Right ventricle myocardium inferior (tissue), 1 donor: Measurements from ENCODE around the gene TTC9B. TPM values are rescaled to one million over a fixed set of nuclear protein-coding genes. Genes with fewer than 3 reads are reported as not detected.

Source experiments
- ATAC-seq: fragments of 200-7000 bp; cut with Tn5 transposase; one replicate; pipeline ENCODE4 v1.9.1; 2020; ENCODE audit warnings: mild to moderate bottlenecking, moderate library complexity
- DNase-seq: peaks from one replicate; pipeline ENCODE4 v3.0.0; 2021; ENCODE audit errors: missing footprints
- intact Hi-C: fragments of 100-400 bp; cut with DNase I; formaldehyde crosslinking; loops from one replicate; pipeline ENCODE4 v1.11.0; 2022
- total RNA-seq: library from RNA; stranded (reverse); fragmentation: NEBNext Ultra II Directional; extraction: Animal tissue kit (Norgen Biotek cat#: 25700); gene quantifications from one replicate; pipeline ENCODE4 v1.2.1, GENCODE V29; 2021
- donor health status: DM: no; HTN: yes; CAD: no; lungs with severe emphysema.

TTC9B gene
- total RNA-seq, 1 donor from 2014 or later: not detected

DNA sequence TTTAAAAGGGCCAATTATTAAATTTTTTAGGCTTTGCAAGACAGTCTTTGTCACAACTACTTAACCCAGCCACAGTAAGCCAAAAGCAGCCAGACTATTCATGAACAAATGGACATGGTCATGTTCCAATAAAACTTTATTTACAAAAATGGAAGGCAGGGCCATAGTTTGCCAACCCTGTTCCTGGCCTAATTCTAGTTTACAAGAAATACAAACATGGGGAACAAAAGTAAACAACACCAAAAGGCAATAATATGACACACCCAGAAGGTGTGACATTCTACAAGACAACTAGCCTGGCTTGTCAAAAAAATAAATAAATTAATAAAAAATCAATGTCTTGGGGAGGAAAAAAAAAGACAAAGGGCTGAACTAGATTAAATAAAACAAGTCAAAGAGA is 33.1 kb upstream of the TTC9B start:
- DNase-seq (no peak), ATAC-seq (no peak)
- intact Hi-C loops: no loop called here

DNA sequence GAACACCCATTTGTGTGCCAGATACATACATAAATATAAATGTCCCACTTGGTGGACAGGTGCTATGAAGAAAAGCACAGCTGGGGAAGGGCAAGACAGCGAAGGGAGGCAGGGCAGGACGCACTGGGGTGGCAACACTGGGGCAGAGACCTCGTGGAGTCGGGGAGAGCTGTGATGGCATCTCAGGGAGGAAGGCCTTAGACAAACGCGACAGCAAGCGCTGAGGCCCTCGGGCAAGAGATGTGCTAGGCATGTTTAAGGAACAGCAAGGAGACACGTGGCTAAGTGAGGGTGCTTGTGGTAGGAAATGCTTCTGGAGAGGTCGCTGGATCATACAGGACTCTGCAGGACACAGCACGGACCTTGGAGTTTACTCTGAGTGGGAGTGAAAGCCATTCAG is 31.6 kb upstream of the TTC9B start:
- intact Hi-C loops: no loop called here
- ATAC-seq (no peak), DNase-seq (peak; percentile 11)

DNA sequence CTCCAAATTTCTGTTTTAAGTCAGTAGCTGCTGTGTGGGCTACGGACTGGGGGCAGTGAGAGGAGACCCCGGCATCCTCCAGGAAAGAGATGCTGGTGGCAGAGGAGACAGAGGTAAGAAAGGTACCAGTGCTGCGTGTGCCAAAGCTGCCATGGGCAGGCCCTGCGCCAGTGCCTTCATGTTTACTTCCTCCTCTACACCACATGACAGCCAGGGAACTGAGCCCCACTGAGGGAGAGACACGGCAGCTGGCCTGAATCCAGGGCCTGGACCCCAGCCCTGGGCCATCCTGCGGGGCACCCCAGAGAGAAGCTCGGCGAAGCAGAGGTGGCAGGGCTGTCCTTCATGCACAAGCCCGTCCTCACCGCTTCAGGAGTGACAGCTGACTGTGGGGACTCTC is 31.0 kb upstream of the TTC9B start:
- DNase-seq: peak; percentile 11
- intact Hi-C loops: no loop called here
- no peak for ATAC-seq

DNA sequence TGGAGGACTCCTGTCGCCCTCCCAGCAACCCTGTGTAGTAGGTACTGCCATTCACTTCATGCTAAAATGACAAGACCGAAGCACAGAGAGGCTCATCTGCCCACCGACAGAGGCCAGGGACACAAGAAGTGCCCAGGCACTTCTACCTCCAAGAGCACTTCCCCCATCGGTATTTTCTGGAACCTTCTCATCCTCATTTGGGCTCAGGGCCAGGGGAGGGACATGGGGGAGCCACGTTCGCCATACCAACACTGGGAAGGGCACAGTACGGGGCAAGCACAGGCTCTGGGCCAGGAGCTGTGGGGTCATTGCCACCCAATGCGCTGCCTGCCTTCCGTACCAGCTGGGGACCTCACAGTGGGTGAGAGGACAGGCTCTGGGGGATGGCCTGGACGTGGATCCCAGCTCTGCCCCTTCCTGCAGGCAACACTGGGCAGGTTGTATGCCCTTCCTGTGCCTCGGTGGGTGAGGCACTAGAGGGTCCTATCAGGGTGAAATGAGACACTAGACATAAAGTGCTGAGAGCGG is 29.6 kb upstream of the TTC9B start:
- intact Hi-C loops: no loop called here
- ATAC-seq: no peak
- DNase-seq: peak; percentile 45

GRCh38 chr19:40247178-40247577 is 29.0 kb upstream of the TTC9B start:
- ATAC-seq: no peak
- no peak for DNase-seq
- intact Hi-C loops: no loop called here

GRCh38 chr19:40246292-40247073 is 28.3 kb upstream of the TTC9B start:
- intact Hi-C loops: no loop called here
- ATAC-seq (no peak), DNase-seq (peak; percentile 65)

- DNase-seq (peak; percentile 40), ATAC-seq (no peak)
- intact Hi-C loops: no loop called here
These were observed 27.4 kb upstream of the TTC9B start for GRCh38 chr19:40245506-40246128.

- no peak for ATAC-seq
- intact Hi-C loops: no loop called here
- peak; percentile 2 for DNase-seq
These were observed 26.6 kb upstream of the TTC9B start for GRCh38 chr19:40244579-40245317.

DNA sequence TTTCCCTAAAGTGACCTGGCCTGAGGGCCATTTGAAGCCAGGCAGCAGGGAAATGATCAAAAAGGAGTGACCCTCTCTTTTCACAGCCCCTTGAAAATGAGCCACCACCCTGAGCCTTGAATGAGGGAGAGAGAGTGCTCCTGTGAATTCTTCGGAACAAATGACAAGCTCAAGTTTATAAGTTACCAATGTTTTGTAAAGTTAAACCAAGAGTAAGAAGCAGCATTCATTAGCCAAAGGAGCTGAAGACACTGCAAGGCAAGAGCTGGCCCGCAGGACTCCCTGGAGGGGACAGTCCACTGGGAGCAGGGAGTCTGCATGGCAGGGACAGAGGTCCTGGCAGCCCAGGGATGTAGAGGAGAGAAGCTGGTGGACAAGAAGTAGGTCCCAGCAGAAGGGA is 25.0 kb upstream of the TTC9B start:
- intact Hi-C loops: loop anchor here (2.0 kb wide), 1 partner anchor 42 kb away; the partner anchor contains the start of gene AKT2
- ATAC-seq (no peak), DNase-seq (peak; percentile 45)

- ATAC-seq (no peak), DNase-seq (peak; percentile 23)
- intact Hi-C loops: loop anchor here (2.0 kb wide), 1 partner anchor 42 kb away; the partner anchor contains the start of gene AKT2
These were observed 24.3 kb upstream of the TTC9B start for GRCh38 chr19:40242480-40242879.

DNA sequence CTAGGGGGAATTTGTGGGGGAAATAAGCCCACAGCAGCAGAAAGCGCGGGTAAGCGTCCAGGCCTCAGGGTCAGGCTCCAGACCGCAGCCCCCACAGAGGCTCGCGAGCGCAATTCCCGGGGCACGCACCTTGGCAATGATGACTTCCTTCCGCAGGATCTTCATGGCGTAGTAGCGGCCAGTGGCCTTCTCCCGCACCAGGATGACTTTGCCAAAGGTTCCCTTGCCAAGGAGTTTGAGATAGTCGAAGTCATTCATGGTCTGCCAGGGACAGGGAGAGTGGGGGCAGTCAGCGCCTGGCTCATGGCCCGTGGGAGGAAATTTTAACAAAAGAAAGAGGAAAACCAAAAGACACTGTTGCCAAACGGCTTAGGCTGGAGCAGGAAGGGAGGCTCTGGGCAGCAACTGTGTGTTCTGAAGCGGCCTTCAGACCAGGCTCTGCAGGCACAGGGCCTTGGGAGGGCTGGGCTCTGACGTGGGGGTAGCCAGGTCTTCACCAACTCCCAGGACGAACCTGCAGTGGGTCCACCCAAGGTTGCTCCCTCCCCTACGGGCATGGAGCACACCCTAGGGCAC is 23.7 kb upstream of the TTC9B start:
- ATAC-seq (peak; percentile 94), DNase-seq (peak; percentile 75)
- intact Hi-C loops: loop anchor here (2.0 kb wide), 1 partner anchor 43 kb away; the partner anchor contains the start of gene AKT2

DNA sequence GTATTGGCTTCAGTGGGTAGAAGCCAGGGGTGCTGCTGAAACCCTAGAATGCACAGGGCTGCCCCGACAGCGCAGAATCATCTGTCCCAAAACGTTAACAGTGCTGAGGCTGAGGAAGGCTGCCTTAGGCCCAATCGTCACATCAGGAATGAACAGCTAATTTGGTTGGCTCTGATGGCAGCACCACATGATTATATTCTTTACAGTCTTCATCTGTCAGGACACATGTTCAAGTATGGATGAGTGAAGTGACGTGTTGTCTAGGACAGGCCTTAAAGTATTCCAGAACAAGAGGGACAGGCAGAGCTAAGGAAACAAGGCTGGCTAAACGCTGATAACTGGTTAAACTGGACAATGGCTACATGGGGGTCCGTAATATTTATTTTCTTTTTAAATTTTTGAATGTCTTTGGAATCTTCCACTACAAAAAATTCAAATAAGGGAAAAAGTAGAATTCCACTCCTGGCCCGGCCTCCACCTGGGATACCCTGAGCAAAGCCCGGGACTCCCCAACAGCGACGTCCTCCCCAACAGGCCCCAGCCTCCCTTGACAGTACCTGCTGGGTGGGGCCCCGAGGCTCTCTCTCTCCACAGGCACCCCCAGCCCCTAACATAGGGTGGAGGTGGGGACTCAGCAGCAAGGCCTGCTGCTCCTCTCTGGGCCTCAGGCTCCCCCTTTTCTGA is 23.1 kb upstream of the TTC9B start:
- ATAC-seq (no peak), DNase-seq (peak; percentile 15)
- intact Hi-C loops: no loop called here

DNA sequence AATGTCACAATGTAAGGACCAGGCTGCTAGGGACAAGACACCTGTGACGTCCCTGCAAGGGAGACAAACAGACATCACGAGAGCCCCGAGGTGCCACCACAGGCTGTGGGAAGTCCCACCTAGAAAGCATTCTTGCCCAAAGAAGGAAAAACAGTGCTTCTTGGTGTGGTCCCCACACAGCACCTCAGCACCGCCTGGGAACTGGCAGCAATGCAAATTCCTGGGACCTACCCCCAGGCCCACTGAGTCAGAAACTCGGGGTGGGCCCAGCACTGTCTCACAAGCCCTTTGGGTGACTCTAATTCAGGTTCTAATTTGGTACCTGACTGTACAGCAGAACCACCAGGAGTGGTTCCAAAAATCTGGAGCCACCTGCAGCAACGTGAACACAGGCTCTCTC is 22.1 kb upstream of the TTC9B start:
- no peak for ATAC-seq
- DNase-seq: no peak
- intact Hi-C loops: no loop called here

GRCh38 chr19:40239415-40240226 is 21.4 kb upstream of the TTC9B start:
- DNase-seq (peak; percentile 42), ATAC-seq (no peak)
- intact Hi-C loops: no loop called here

GRCh38 chr19:40238775-40239174 is 20.6 kb upstream of the TTC9B start:
- DNase-seq: peak; percentile 50
- no peak for ATAC-seq
- intact Hi-C loops: no loop called here

DNA sequence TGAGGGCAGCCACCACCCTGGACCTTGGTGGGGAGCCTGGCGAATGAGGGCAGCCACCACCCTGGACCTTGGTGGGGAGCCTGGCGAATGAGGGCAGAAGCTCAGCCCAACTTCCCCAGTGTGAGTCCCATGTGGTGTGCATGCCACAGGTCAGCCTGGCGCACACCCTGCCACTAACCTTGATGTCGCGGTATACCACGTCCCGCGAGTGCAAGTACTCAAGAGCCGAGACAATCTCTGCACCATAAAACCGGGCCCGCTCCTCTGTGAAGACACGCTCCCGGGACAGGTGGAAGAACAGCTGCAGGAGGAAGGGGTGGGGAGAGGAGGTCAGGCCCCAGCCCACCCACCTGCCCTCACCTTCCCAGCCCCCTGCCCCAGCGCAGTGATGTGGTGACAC is 19.6 kb upstream of the TTC9B start:
- ATAC-seq (no peak), DNase-seq (peak; percentile 5)
- intact Hi-C loops: no loop called here

DNA sequence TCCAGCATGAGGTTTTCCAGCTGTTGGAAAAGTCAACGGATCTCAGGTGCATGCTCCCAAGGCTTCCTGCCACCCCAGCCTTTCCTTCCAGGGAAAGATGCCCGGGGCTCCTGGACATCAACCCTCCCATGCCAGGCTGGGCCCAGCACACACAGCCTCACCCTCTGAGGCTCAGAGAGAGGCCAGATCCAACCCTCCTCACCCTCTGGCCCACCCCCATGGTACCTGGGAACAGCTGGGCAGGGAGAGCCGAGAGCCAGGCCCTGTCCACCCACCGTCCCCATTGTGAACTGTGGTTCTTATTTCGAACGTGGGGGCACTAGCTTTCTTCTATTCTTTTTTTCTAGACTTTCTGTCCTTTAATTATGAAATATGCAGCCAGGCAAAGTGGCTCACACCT is 18.2 kb upstream of the TTC9B start:
- peak; percentile 23 for DNase-seq
- ATAC-seq: no peak
- intact Hi-C loops: no loop called here

GRCh38 chr19:40236026-40236355 is 17.8 kb upstream of the TTC9B start:
- DNase-seq (no peak), ATAC-seq (no peak)
- intact Hi-C loops: no loop called here
